NCI-H345 treated with DMSO at 0.1 percent for 48 hours (cell line): ENCODE results near the gene SLC35B1.
A peak's percentile ranks its signal among the peaks of the same experiment; 100 is the strongest.

ENCODE experiments used
- DNase-seq: peaks from one replicate; lab custom pipeline; 2025; ENCODE audit not compliant: unreplicated experiment; lab: John Stamatoyannopoulos, UW

The SLC35B1 gene

GRCh38 chr17:49707608-49708514, at the start of gene SLC35B1:
SLC35B1 (minus strand) TSS chr17:49707964; CDS start chr17:49707833, 131 bp downstream.
- DNase-seq = peak; percentile 96

GRCh38 chr17:49757151-49757777, 49.5 kb upstream of the SLC35B1 start:
- DNase-seq = no peak

DNA sequence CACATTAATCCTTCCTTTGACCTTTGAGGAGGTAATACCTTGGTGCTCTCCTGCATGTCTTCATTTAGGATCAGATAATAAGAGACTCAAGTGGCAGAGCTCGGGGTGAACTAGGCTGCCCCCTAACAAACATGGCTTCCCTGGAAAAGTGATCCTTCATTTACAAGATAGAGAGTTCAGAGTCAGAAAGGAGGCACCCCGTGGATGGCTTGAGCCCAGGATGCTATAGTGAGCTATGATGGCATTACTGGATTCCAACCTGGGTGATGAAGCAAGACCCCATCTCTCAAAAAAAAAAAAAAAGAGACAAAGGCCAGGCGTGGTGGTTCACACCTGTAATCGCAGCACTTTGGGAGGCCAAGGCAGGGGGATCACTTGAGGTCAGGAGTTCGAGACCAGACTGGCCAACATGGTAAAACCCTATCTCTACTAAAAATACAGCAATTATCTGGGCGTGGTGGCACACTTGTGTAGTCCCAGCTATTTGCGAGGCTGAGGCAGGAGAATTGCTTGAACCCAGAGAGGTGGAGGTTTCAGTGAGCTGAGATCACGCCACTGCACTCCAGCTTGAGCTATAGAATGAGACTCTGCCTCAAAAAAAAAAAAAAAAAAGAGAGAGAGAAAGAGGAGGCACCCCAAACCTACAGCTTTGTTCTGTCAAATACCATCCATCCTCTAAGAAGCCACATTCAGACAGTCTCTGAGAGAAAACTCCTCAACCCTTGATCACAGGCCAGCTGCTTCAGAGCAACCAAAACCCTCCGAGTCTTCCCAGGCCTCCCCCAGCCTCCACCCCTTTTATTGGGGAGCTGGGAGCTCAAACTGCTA, 48.8 kb upstream of the SLC35B1 start:
- DNase-seq = no peak

DNA sequence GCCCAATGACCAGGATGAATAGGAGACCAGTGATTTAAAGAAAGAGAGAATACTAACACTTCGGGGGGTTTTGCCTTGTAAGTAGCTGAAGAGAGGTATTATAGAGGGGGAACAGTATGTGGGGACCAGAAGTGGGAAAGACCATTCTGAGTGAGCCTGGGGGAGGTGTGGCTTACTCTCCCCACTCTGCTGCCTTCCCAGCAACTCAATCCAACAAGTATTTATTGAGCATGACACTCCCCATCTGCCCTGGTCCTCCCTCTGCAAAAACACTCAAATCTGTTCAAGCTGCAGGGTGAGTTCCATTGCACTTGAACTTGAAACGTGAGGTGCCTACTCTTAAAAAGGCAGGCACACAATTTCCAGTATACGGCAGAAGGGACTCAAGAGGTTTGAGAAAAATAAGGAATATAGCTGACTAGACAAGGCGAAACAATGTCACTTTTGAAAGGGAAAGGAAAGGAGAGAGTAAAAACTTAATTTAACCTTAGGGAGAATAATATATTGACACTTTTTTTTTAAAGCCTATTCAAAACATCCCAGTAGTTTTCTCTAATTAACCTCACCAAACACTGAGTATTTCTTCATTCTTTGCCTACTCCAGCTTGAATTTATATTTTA, 48.0 kb upstream of the SLC35B1 start:
- no peak for DNase-seq

DNA sequence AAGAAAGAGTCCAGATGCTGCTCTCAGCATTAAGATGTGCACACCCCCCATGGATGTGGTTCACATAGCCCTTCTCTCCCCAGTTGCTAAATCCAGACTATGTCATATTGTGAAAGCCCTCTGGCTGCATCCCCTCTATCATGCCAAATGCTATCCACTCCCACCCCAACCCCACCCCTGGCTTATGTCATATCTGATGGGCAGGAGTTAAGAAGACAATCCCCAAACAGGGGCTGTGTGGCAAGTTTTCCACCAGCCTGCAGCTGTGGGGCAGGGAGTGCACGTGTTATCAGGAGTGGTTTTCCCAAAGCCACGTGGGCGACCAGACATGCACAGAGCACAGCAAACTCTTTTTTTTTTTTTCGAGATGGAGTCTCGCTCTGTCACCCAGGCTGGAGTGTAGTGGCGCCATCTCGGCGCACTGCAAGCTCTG, 46.2 kb upstream of the SLC35B1 start:
- no peak for DNase-seq

GRCh38 chr17:49752508-49752907, 44.7 kb upstream of the SLC35B1 start:
- DNase-seq = no peak

DNA sequence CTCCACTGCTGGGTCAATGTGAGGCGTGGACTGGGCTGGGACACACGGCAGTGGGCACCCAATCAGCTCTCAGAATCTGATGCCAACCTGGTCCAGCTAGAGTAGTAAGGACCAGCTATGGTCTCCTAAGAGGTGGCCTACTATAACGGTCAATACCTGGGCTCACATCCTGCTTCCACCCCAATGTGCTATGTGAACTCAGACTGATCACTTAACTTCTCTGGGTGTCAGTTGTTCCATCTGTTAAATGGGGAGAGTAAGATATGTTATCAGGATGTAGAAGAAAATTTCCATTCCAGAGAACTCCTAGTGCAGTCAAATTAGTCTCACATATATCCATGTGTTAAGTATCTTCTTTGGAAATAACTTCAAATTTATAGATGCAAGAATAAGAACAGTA, 42.0 kb upstream of the SLC35B1 start:
- no peak for DNase-seq

DNA sequence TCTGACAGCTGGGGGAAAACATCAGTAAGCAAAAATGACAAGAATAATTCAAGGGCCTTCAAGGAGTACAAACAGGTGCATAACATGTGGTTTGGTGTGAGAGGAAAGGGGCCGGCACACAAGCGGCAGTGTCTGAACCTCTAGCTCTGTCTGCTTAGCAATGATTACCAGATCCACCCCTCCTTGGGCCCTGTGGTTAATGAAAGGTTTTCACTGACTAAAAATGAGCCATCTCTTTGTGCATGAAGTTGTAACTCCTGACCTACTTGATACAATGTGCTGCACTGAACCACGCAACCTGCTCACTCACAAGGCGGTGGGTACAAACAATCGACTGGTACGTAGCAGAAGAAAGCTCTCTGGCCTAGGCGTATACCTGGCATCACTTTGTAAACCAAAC, 41.0 kb upstream of the SLC35B1 start:
- DNase-seq = no peak

DNA sequence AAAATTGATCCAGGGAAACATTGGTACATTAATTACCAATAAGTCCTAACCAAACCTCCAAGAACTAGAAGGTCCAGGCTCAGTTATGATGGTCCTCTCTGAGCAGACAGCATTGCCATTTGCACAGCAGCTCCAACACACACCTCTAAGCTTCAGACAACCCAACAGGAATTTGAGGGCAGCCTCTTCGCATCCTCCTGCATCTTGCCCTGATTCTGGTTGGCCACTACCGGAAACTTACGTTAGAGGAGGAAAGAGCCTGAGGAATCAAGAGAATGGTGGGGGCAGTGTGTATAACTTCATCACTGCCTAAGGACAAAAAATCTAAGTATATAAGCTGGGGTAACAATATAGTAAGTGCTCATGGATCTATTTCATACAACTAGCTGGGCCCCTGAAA, 40.5 kb upstream of the SLC35B1 start:
- DNase-seq = no peak

DNA sequence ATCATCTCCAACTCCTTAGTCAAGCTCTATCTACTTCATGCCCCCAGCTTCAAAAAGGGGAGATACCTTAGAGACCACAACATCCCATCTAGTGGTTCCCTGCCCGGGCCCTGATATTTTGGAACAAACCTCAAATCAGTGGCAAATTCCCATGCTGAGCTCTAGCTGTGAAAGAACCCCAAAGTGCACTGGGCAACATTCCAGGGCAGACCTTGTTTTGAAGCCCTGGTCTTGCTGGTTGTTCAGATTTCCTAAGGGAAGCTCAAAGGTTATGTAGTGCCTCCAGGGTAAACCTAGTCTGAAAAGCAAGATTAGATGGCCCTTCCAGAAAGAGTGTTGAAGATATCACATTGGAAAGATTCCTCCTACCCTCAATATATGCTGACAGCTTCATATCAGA, 39.9 kb upstream of the SLC35B1 start:
- no peak for DNase-seq

DNA sequence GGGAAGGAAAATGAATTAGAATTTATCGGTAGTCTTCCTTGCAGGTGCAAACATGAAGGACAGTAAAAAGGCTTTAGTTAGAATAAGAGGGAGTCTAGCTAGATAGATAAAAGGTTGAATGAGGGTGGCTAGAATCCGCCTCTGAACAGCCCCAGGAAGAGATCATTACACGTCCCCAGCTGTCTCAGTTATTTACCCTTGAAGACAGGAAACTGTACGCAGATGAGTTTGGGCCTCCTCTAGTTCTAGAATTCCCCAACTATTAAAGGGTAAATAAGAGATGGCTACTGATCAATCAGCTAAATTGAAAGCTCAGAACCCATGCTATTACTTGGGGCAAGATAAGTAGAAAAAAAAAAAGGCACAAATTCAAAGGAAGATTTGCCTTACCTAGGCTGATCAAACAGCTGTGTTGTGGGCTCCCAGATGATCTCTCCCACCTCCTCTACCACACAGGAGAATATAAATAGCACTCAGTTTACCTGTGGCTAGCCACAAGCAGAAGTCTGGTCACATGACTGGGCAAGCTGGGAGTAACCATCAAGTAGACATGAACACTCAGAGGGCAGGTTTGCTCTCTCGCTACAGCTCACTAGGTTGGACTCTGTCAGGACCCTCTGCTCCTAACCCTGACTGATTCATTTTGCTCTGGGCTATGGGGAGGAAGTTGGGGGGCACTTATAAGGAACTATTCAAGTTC, 39.2 kb upstream of the SLC35B1 start:
- DNase-seq = no peak

GRCh38 chr17:49745175-49746139, 37.7 kb upstream of the SLC35B1 start:
- DNase-seq = no peak

DNA sequence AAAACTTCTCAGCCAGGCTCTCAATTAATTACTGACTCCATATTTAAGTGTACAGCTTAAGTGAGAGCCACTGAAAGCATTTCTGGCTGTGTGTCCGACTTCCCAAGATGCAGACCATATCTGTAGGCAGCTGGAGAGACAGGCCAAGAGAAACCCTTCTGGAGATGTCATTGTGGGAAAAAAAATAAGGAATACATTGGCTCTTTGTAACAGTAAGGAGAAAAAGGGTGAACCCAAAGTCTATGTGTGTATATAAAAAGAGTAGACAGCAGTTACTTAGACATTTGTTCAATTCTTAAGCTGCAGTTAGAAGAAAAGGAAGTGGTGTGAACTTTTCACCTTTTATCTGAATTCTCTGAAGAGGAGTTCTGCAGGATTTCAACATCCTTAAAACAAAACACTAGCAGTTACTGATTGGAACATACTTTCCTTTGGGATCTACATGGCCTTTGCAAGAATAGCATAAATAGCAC, 34.4 kb upstream of the SLC35B1 start:
- DNase-seq = no peak

DNA sequence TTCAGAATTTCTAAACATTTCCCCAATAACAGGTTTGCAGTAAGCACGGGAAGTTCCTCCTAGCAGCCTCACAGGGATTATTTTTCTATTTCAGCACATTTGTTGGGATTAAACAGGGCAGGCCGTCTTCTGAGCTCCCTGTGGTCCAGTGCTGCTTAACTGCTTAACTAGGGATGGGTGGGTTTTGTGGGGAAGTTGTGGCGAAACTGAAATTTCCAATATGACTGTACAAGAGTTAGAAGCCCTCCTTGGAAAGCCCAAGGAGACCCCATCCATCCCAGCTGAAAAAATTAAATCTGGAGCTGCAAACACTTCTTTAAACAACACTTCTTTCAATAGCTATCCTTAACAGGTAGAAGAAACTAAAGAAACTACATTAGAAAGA, 33.9 kb upstream of the SLC35B1 start:
- DNase-seq = no peak

GRCh38 chr17:49741009-49741691, 33.4 kb upstream of the SLC35B1 start:
- no peak for DNase-seq

DNA sequence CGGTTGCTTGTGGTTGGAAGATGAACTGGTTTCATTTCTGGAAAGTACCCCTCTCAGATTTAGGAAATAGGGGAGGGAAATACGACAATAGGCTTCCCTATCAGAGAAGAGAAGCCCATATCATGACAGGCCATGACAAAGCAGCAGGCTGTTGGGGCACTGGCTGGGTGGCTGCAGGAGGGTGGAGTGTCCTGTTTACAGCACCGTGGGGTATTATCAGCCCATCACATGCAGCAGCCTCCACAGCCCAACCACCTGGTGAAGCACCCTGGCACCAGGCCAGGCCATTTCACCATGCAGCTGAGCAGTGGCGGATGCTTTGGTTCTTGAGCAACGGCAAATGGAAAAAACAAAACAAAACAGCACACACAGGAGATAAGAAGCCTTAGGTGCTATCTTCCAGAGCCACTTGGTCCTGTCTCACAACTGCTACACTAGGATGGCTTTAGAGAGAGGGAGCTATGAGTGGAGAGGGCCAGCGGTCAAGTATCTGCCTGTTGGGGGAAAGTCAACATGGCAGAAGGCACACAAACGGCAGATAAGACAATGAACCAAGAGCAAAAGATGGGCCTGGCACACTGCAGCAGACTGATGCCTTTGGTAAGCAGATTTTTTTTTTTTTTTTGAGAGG, 32.0 kb upstream of the SLC35B1 start:
- DNase-seq = peak; percentile 87

DNA sequence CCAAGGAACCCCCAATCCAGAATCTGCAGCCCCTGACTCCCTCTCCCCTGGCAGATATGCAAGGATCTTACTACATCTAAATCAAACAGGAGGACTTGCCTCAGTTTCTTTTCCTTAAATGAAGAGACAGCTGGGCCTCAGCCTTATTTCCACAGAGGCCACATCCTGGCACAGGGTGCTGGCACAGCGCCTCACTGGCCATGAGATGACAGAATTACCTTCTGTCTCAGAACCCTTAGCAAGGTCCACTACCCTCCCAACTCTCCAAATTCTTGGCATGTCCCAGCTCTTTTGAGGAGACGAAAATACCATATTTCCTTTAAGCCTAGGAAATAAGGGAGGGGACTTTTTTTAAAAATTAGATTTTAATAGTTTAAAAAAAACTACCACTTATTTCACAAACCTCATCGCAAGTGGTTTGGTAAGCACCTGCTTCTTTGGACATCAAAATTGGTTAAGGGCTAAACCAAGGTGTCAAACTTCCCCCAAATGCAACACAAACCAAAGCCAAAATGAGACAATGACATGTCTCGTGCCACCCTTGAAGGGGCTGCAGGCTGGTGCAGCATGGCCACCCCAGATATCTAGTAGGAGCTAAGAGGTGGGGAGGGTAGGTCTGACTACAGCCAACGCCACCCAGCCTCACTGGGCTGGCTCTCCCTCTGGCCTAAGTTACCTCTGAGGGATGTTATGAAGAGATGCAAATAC, 30.8 kb upstream of the SLC35B1 start:
- no peak for DNase-seq
